H9 (cell line): Measurements from ENCODE around the gene DOCK2. TPM values are rescaled to one million over a fixed set of nuclear protein-coding genes. Genes with fewer than 3 reads are reported as not detected.

ENCODE experiments used
- DNase-seq: peaks from one replicate; pipeline ENCODE4 v3.0.0-alpha.2; 2017
- H2AFZ ChIP-seq: one replicate; pipeline ENCODE4 v1.6.1; 2013; ENCODE audit warnings: mild to moderate bottlenecking, low read length, control low read depth, moderate library complexity
- H2AK5ac ChIP-seq: 2 replicates; pipeline ENCODE4 v1.6.1; 2013; ENCODE audit warnings: low read length, control low read depth, mixed read lengths; ENCODE audit not compliant: insufficient read length
- H2BK120ac ChIP-seq: one replicate; pipeline ENCODE4 v1.6.1; 2013; ENCODE audit warnings: low read depth, mild to moderate bottlenecking, low read length, control low read depth, inconsistent platforms; ENCODE audit not compliant: poor library complexity, severe bottlenecking
- H2BK12ac ChIP-seq: 2 replicates; pipeline ENCODE4 v1.6.1; 2013; ENCODE audit warnings: low read length, control low read depth, mixed read lengths, low read depth; ENCODE audit not compliant: insufficient read length
- H2BK15ac ChIP-seq: 2 replicates; pipeline ENCODE4 v1.6.1; 2013; ENCODE audit warnings: low read depth, low read length, control low read depth
- H2BK20ac ChIP-seq: one replicate; pipeline ENCODE4 v1.6.1; 2013; ENCODE audit warnings: low read depth, mild to moderate bottlenecking, low read length, control low read depth, inconsistent platforms; ENCODE audit not compliant: poor library complexity, severe bottlenecking
- H2BK5ac ChIP-seq: 2 replicates; pipeline ENCODE4 v1.6.1; 2013; ENCODE audit warnings: low read length, control low read depth, mixed read lengths; ENCODE audit not compliant: insufficient read length
- H3K14ac ChIP-seq: 2 replicates; pipeline ENCODE4 v1.6.1; 2013; ENCODE audit warnings: low read length, control low read depth; ENCODE audit not compliant: insufficient read depth
- H3K18ac ChIP-seq: 2 replicates; pipeline ENCODE4 v1.6.1; 2013; ENCODE audit warnings: low read depth, mild to moderate bottlenecking, mixed read lengths, low read length, control low read depth; ENCODE audit not compliant: insufficient read length
- H3K23ac ChIP-seq: 2 replicates; pipeline ENCODE4 v1.6.1; 2013; ENCODE audit warnings: low read length, control low read depth, mixed read lengths, low read depth; ENCODE audit not compliant: insufficient read length
- H3K23me2 ChIP-seq: 2 replicates; pipeline ENCODE4 v1.6.1; 2013; ENCODE audit warnings: low read depth, mild to moderate bottlenecking, mixed read lengths, low read length, control low read depth; ENCODE audit not compliant: insufficient read length, poor library complexity, severe bottlenecking
- H3K27ac ChIP-seq: 2 replicates; pipeline ENCODE4 v1.5.1; 2013; ENCODE audit warnings: low read length, control low read depth, mixed read lengths, low read depth; ENCODE audit not compliant: insufficient read length
- H3K27me3 ChIP-seq: 2 replicates; pipeline ENCODE4 v1.6.1; 2013; ENCODE audit warnings: low read length, control low read depth, inconsistent platforms; ENCODE audit not compliant: insufficient read depth
- H3K4ac ChIP-seq: 2 replicates; pipeline ENCODE4 v1.6.1; 2013; ENCODE audit warnings: low read depth, mild to moderate bottlenecking, control low read depth, inconsistent platforms, low read length, moderate library complexity
- H3K4me1 ChIP-seq: 2 replicates; pipeline ENCODE4 v1.6.1; 2013; ENCODE audit warnings: low read length, control low read depth, inconsistent platforms; ENCODE audit not compliant: insufficient read depth
- H3K4me2 ChIP-seq: 2 replicates; pipeline ENCODE4 v1.6.1; 2013; ENCODE audit warnings: low read length, control low read depth, mixed read lengths; ENCODE audit not compliant: insufficient read length, insufficient read depth
- H3K56ac ChIP-seq: 2 replicates; pipeline ENCODE4 v1.6.1; 2013; ENCODE audit warnings: low read depth, mild to moderate bottlenecking, mixed read lengths, low read length, control low read depth; ENCODE audit not compliant: insufficient read length
- H3K79me1 ChIP-seq: 2 replicates; pipeline ENCODE4 v1.6.1; 2013; ENCODE audit warnings: low read depth, mild to moderate bottlenecking, moderate library complexity, low read length, control low read depth, inconsistent platforms; ENCODE audit not compliant: insufficient read depth, poor library complexity, severe bottlenecking
- H3K79me2 ChIP-seq: 2 replicates; pipeline ENCODE4 v1.6.1; 2013; ENCODE audit warnings: low read length, control low read depth, inconsistent platforms; ENCODE audit not compliant: insufficient read depth
- H3K9ac ChIP-seq: 2 replicates; pipeline ENCODE4 v1.6.1; 2013; ENCODE audit warnings: low read length, control low read depth, mixed read lengths; ENCODE audit not compliant: insufficient read length; ENCODE audit errors: extremely low read depth
- H3K9me3 ChIP-seq: one replicate; pipeline ENCODE4 v1.6.1; 2013; ENCODE audit warnings: low read depth, low read length, inconsistent platforms; ENCODE audit not compliant: control insufficient read depth
- H3T11ph ChIP-seq: one replicate; pipeline ENCODE4 v1.6.1; 2013; ENCODE audit warnings: mild to moderate bottlenecking, low read length, control low read depth, inconsistent platforms
- H4K20me1 ChIP-seq: one replicate; pipeline ENCODE4 v1.6.1; 2013; ENCODE audit not compliant: control insufficient read depth, insufficient read length, insufficient read depth
- H4K5ac ChIP-seq: 2 replicates; pipeline ENCODE4 v1.6.1; 2013; ENCODE audit warnings: low read depth, mild to moderate bottlenecking, mixed read lengths, low read length, control low read depth; ENCODE audit not compliant: insufficient read length
- H4K8ac ChIP-seq: replicated peaks from 2 replicates; pipeline ENCODE4 v1.6.1; 2013; ENCODE audit warnings: low read length, control low read depth, mixed read lengths, low read depth; ENCODE audit not compliant: insufficient read length
- H4K91ac ChIP-seq: 2 replicates; pipeline ENCODE4 v1.6.1; 2013; ENCODE audit warnings: low read depth, mild to moderate bottlenecking, moderate library complexity, mixed read lengths, low read length, control low read depth; ENCODE audit not compliant: insufficient read length
- H3K27ac Mint-ChIP-seq, 3 experiments: 2 replicates in 2 of 3; 3 replicates in 1 of 3; pipeline ENCODE4 v1.8.0; 2020 to 2021; ENCODE audit warnings: mixed read lengths in 3 of 3, mild to moderate bottlenecking in 1 of 3, moderate library complexity in 1 of 3
- H3K27me3 Mint-ChIP-seq: 2 replicates; pipeline ENCODE4 v1.8.0; 2021; ENCODE audit warnings: low read depth, mild to moderate bottlenecking, moderate library complexity, mixed read lengths
- H3K36me3 Mint-ChIP-seq, 3 experiments: 2 replicates in 2 of 3; 3 replicates in 1 of 3; pipeline ENCODE4 v1.8.0; 2020 to 2021; ENCODE audit warnings: low read depth in 3 of 3, mixed read lengths in 3 of 3; ENCODE audit not compliant: insufficient read depth in 1 of 3
- H3K4me1 Mint-ChIP-seq, 2 experiments: 2 replicates each; pipeline ENCODE4 v1.8.0; 2020; ENCODE audit warnings: mixed read lengths in 2 of 2
- H3K4me3 Mint-ChIP-seq, 2 experiments: 2 replicates in 1 of 2; 3 replicates in 1 of 2; pipeline ENCODE4 v1.8.0; 2020 to 2021; ENCODE audit warnings: mild to moderate bottlenecking in 2 of 2, mixed read lengths in 2 of 2, moderate library complexity in 1 of 2
- H3K9me3 Mint-ChIP-seq, 2 experiments: 2 replicates in 1 of 2; 3 replicates in 1 of 2; pipeline ENCODE4 v1.8.0; 2020; ENCODE audit warnings: mild to moderate bottlenecking in 2 of 2, mixed read lengths in 2 of 2, moderate library complexity in 1 of 2
- WGBS: extraction: QIAGEN DNeasy Blood & Tissue Kit; methylation state at CpG from one replicate; pipeline ENCODE4 v1.1.7; 2013; ENCODE audit warnings: missing lambda C conversion rate, low lambda C conversion rate, mixed read lengths; ENCODE audit not compliant: insufficient read length; ENCODE audit errors: extremely low coverage; 5-methylcytosine and 5-hydroxymethylcytosine counted together
- total RNA-seq: library from RNA; stranded (reverse); gene quantifications from 2 replicates; pipeline ENCODE4 v1.2.1, GENCODE V29; 2021
- TF ChIP-seq, protein P1 (sequence below): fragments of 200-600 bp; sonication (generic); conservative IDR thresholded peaks from 3 replicates; pipeline ENCODE4 v1.8.0; 2021; ENCODE audit warnings: antibody characterized with exemption, mild to moderate bottlenecking

The DOCK2 gene
- total RNA-seq, 1 experiment from 2014 or later: 7.8 TPM

- Histone ChIP-seq H2AFZ (no peak overlapping the region), H3K79me2 (no peaks in the 10 kb centered on the region), H2BK20ac (no peak overlapping the region), H2BK12ac (no peak overlapping the region), H2BK5ac (no peak overlapping the region), H2BK15ac (no peak overlapping the region), H3K4ac (no peak overlapping the region), H2AK5ac (no peak overlapping the region), H3K9me3 (no peaks in the 10 kb centered on the region), H4K91ac (no peak overlapping the region), H3K9ac (no peak overlapping the region), H3K23ac (no peak overlapping the region), H3K14ac (no peak overlapping the region), H3K4me1 (peaks cover 2% of the 10 kb centered on the region; the same call in 1 of the 2 replicates), H3K4me2 (no peak overlapping the region), H3K27me3 (no peaks in the 10 kb centered on the region), H3K27ac (no peak overlapping the region), H3K23me2 (no peaks in the 10 kb centered on the region), H4K5ac (no peak overlapping the region), H2BK120ac (no peak overlapping the region), H4K20me1 (no peaks in the 10 kb centered on the region), H3T11ph (no peak overlapping the region), H3K79me1 (no peaks in the 10 kb centered on the region), H3K18ac (no peak overlapping the region), H4K8ac (no peak overlapping the region), H3K56ac (no peak overlapping the region)
- Mint-ChIP-seq H3K9me3 (no peaks in the 10 kb centered on the region), H3K27me3 (peaks cover 3% of the 10 kb centered on the region), H3K36me3 (no peaks in the 10 kb centered on the region), H3K4me3 (no peak overlapping the region), H3K27ac (no peak overlapping the region), H3K4me1 (peaks cover 11% of the 10 kb centered on the region in 2 experiments; a peak in 3 of 4 replicates)
- WGBS: no CpG with 5 or more reads among the region's 3 CpGs
- TF ChIP-seq, protein P1, sequence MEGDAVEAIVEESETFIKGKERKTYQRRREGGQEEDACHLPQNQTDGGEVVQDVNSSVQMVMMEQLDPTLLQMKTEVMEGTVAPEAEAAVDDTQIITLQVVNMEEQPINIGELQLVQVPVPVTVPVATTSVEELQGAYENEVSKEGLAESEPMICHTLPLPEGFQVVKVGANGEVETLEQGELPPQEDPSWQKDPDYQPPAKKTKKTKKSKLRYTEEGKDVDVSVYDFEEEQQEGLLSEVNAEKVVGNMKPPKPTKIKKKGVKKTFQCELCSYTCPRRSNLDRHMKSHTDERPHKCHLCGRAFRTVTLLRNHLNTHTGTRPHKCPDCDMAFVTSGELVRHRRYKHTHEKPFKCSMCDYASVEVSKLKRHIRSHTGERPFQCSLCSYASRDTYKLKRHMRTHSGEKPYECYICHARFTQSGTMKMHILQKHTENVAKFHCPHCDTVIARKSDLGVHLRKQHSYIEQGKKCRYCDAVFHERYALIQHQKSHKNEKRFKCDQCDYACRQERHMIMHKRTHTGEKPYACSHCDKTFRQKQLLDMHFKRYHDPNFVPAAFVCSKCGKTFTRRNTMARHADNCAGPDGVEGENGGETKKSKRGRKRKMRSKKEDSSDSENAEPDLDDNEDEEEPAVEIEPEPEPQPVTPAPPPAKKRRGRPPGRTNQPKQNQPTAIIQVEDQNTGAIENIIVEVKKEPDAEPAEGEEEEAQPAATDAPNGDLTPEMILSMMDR: no peak
- no peak for DNase-seq
Measured at GRCh38 chr5:169958278-169958677, 321.2 kb downstream of the DOCK2 start.
